H1 (cell line): ENCODE measurements around the gene PARP1. TPM values are rescaled to one million over a fixed set of nuclear protein-coding genes. Genes with fewer than 3 reads are reported as not detected.

ENCODE experiments used
- CTCF ChIA-PET: fragments of 300-600 bp; sonication (Branson Sonifier 250); formaldehyde crosslinking; loops from one replicate; lab custom pipeline; 2021; ENCODE audit not compliant: partially characterized antibody; lab: Charles Lee
- POLR2A ChIA-PET: fragments of 300-600 bp; sonication (Branson Sonifier 250); formaldehyde crosslinking; loops from one replicate; lab custom pipeline; 2021; ENCODE audit warnings: inconsistent platforms; ENCODE audit not compliant: partially characterized antibody; lab: Charles Lee
- DNase-seq, 2 experiments: peaks; one replicate each; pipeline versions ENCODE4 v3.0.0 to v3.0.0-alpha.2; 2010 to 2022; ENCODE audit warnings: low spot score in 2 of 2, low read depth in 1 of 2, mixed read lengths in 1 of 2
- FAIRE-seq: peaks from 2 replicates; lab custom pipeline; 2011; peaks lifted over from hg19 to GRCh38; lab: Jason Lieb, UNC
- H2AFZ ChIP-seq: 2 replicates; pipeline ENCODE4 v1.8.1; 2012; ENCODE audit warnings: low read length, inconsistent platforms
- H2AK5ac ChIP-seq: 2 replicates; pipeline ENCODE4 v1.6.1; 2013; ENCODE audit warnings: low read depth, low read length
- H2BK120ac ChIP-seq: replicated peaks from 2 replicates; pipeline ENCODE3; 2013; ENCODE audit warnings: low read depth, low read length, inconsistent platforms
- H2BK12ac ChIP-seq: 2 replicates; pipeline ENCODE4 v1.6.1; 2013; ENCODE audit warnings: low read depth, low read length
- H2BK15ac ChIP-seq: 2 replicates; pipeline ENCODE4 v1.6.1; 2013; ENCODE audit warnings: low read length
- H2BK20ac ChIP-seq: 2 replicates; pipeline ENCODE4 v1.6.1; 2013; ENCODE audit warnings: low read length
- H2BK5ac ChIP-seq: 2 replicates; pipeline ENCODE4 v1.6.1; 2013; ENCODE audit warnings: low read depth, low read length
- H3K14ac ChIP-seq: 2 replicates; pipeline ENCODE4 v1.6.1; 2013; ENCODE audit warnings: inconsistent platforms; ENCODE audit not compliant: insufficient read length
- H3K18ac ChIP-seq: 2 replicates; pipeline ENCODE4 v1.6.1; 2013; ENCODE audit warnings: low read length; ENCODE audit errors: extremely low read depth
- H3K23ac ChIP-seq: 2 replicates; pipeline ENCODE4 v1.6.1; 2013; ENCODE audit warnings: inconsistent platforms; ENCODE audit not compliant: insufficient read length
- H3K23me2 ChIP-seq: 2 replicates; pipeline ENCODE4 v1.6.1; 2013; ENCODE audit warnings: low read depth, low read length
- H3K27ac ChIP-seq: 2 replicates; pipeline ENCODE4 v1.6.1; 2011; ENCODE audit warnings: low read depth, low read length, inconsistent platforms
- H3K27me3 ChIP-seq, 4 experiments: replicated peaks in 1 of 4; 1 replicate in 1 of 4; 2 replicates in 3 of 4; pipeline versions ENCODE4 v1.6.1 to v1.8.1; 2011 to 2013; ENCODE audit warnings: low read length in 3 of 4, mild to moderate bottlenecking in 3 of 4, inconsistent platforms in 2 of 4, mixed read lengths in 2 of 4, moderate library complexity in 1 of 4; ENCODE audit not compliant: control insufficient read depth in 3 of 4, insufficient read depth in 3 of 4; ENCODE audit errors: extremely low read depth in 1 of 4
- H3K36me3 ChIP-seq, 4 experiments: 2 replicates each; pipeline versions ENCODE4 v1.6.1 to v1.8.1; 2011 to 2013; ENCODE audit warnings: mild to moderate bottlenecking in 4 of 4, low read length in 3 of 4, moderate library complexity in 2 of 4, control low read depth in 1 of 4, inconsistent platforms in 1 of 4; ENCODE audit not compliant: insufficient read depth in 4 of 4, control insufficient read depth in 2 of 4
- H3K4ac ChIP-seq: replicated peaks from 2 replicates; pipeline ENCODE3; 2013; ENCODE audit warnings: low read length, low read depth, mixed read lengths, inconsistent platforms; ENCODE audit not compliant: insufficient read length
- H3K4me1 ChIP-seq, 4 experiments: replicated peaks in 1 of 4; 1 replicate in 1 of 4; 2 replicates in 3 of 4; pipeline versions ENCODE4 v1.6.1 to v1.8.1; 2011 to 2013; ENCODE audit warnings: low read length in 3 of 4, inconsistent platforms in 2 of 4, mixed read lengths in 1 of 4; ENCODE audit not compliant: insufficient read depth in 4 of 4, control insufficient read depth in 3 of 4
- H3K4me2 ChIP-seq, 2 experiments: 2 replicates each; pipeline versions ENCODE4 v1.6.1 to v1.8.1; 2011 to 2013; ENCODE audit warnings: low read depth in 2 of 2, low read length in 2 of 2, control low read depth in 1 of 2, inconsistent platforms in 1 of 2, mild to moderate bottlenecking in 1 of 2; ENCODE audit not compliant: insufficient read depth in 1 of 2
- H3K4me3 ChIP-seq, 4 experiments: fragments of 200-600, 300-600 bp in 1 of 4; sonication (generic), shearing (Covaris generic), sonication (Bioruptor Twin) in 1 of 4; 2 replicates each; pipeline versions ENCODE4 v1.5.1 to v1.8.1; 2011 to 2016; ENCODE audit warnings: low read length in 4 of 4, low read depth in 3 of 4, control low read depth in 2 of 4, inconsistent platforms in 2 of 4, mild to moderate bottlenecking in 2 of 4, mixed read lengths in 1 of 4, moderate library complexity in 1 of 4; ENCODE audit not compliant: insufficient read depth in 2 of 4; ENCODE audit errors: extremely low read depth in 1 of 4
- H3K56ac ChIP-seq: replicated peaks from 2 replicates; pipeline ENCODE3; 2013; ENCODE audit warnings: low read depth, mild to moderate bottlenecking, mixed read lengths, low read length, inconsistent platforms; ENCODE audit not compliant: insufficient read length
- H3K79me1 ChIP-seq: 2 replicates; pipeline ENCODE4 v1.6.1; 2013; ENCODE audit warnings: low read depth, low read length, control low read depth
- H3K79me2 ChIP-seq, 2 experiments: 2 replicates each; pipeline versions ENCODE4 v1.6.1 to v1.8.1; 2012 to 2013; ENCODE audit warnings: low read length in 2 of 2, mild to moderate bottlenecking in 2 of 2, inconsistent platforms in 1 of 2; ENCODE audit not compliant: insufficient read depth in 2 of 2, control insufficient read depth in 1 of 2
- H3K9ac ChIP-seq, 4 experiments: replicated peaks in 1 of 4; 1 replicate in 1 of 4; 2 replicates in 3 of 4; pipeline versions ENCODE4 v1.6.1 to v1.8.1; 2011 to 2013; ENCODE audit warnings: low read depth in 3 of 4, low read length in 3 of 4, control low read depth in 2 of 4, mild to moderate bottlenecking in 2 of 4, moderate library complexity in 2 of 4, inconsistent platforms in 1 of 4; ENCODE audit errors: extremely low read depth in 1 of 4
- H3K9me3 ChIP-seq, 2 experiments: 2 replicates each; pipeline versions ENCODE4 v1.6.1 to v1.8.1; 2012 to 2013; ENCODE audit warnings: mild to moderate bottlenecking in 2 of 2, moderate library complexity in 2 of 2, control low read depth in 1 of 2, inconsistent platforms in 1 of 2, low read depth in 1 of 2, low read length in 1 of 2, mixed read lengths in 1 of 2; ENCODE audit not compliant: insufficient read depth in 2 of 2
- H4K20me1 ChIP-seq, 2 experiments: replicated peaks in 1 of 2; 2 replicates each; pipeline versions ENCODE3 to v1.8.1; 2011 to 2013; ENCODE audit warnings: inconsistent platforms in 2 of 2, low read length in 2 of 2, mild to moderate bottlenecking in 1 of 2; ENCODE audit not compliant: insufficient read depth in 2 of 2, control insufficient read depth in 1 of 2
- H4K5ac ChIP-seq: 2 replicates; pipeline ENCODE4 v1.6.1; 2013; ENCODE audit warnings: low read length, low read depth, mixed read lengths, inconsistent platforms; ENCODE audit not compliant: insufficient read length
- H4K8ac ChIP-seq: 2 replicates; pipeline ENCODE4 v1.8.0; 2013; ENCODE audit warnings: mild to moderate bottlenecking, moderate library complexity, low read length, inconsistent platforms; ENCODE audit not compliant: insufficient read depth; ENCODE audit errors: extremely low read depth
- H4K91ac ChIP-seq: replicated peaks from 2 replicates; pipeline ENCODE3; 2013; ENCODE audit warnings: low read length, mixed read lengths, inconsistent platforms; ENCODE audit not compliant: insufficient read length
- HDAC2 ChIP-seq, 2 experiments: fragments of 300-600 bp in 1 of 2; sonication (generic) in 1 of 2; IDR thresholded peaks; 2 replicates each; pipeline ENCODE4 v1.6.1; 2011 to 2012; ENCODE audit warnings: low read depth in 2 of 2, low read length in 2 of 2, mild to moderate bottlenecking in 2 of 2, moderate library complexity in 2 of 2, borderline replicate concordance in 1 of 2, inconsistent platforms in 1 of 2
- JUND ChIP-seq: IDR thresholded peaks from 2 replicates; pipeline ENCODE4 v1.6.1; 2011; ENCODE audit warnings: mild to moderate bottlenecking, improper control_type of control experiment, low read length
- KDM4A ChIP-seq: IDR thresholded peaks from one replicate; pipeline ENCODE4 v1.7.1; 2012; ENCODE audit warnings: low read depth, mild to moderate bottlenecking, moderate library complexity, low read length, inconsistent platforms; ENCODE audit not compliant: severe bottlenecking
- KDM5A ChIP-seq: fragments of 200-600 bp; IDR thresholded peaks from 2 replicates; pipeline ENCODE4 v1.7.1; 2012; ENCODE audit warnings: mild to moderate bottlenecking, low read length, inconsistent platforms, mixed read lengths
- SUZ12 ChIP-seq: fragments of 200-600 bp; sonication (generic); IDR thresholded peaks from 2 replicates; pipeline ENCODE4 v1.6.1; 2012; ENCODE audit warnings: mild to moderate bottlenecking, inconsistent platforms, low read length, moderate library complexity, mixed read lengths
- WGBS, 2 experiments: shearing (Covaris generic) in 1 of 2; methylation state at CpG; one replicate each; pipeline versions ENCODE4 v1.1.6 to v1.1.7; 2013 to 2015; ENCODE audit warnings: low lambda C conversion rate in 2 of 2, mixed read lengths in 2 of 2, inconsistent platforms in 1 of 2, low coverage in 1 of 2, missing lambda C conversion rate in 1 of 2; ENCODE audit not compliant: insufficient replicate concordance in 2 of 2, insufficient coverage in 1 of 2, insufficient read length in 1 of 2; ENCODE audit errors: extremely low coverage in 1 of 2, missing lambda C conversion rate in 1 of 2; 5-methylcytosine and 5-hydroxymethylcytosine counted together
- polyA plus RNA-seq, 7 experiments: library from polyadenylated mRNA; depleted of rRNA in 3 of 7; stranded (reverse) in 5 of 7; unstranded in 2 of 7; fragments of >200 nt in 5 of 7; fragments of 200-250 nt in 2 of 7; gene quantifications; 1 replicate in 5 of 7; 2 replicates in 1 of 7; 4 replicates in 1 of 7; pipeline versions ENCODE4 v1.2.1 to v1.2.3, GENCODE V29; 2011 to 2013; ENCODE audit warnings: missing spikeins in 2 of 7, mixed read lengths in 2 of 7
- total RNA-seq: library from RNA; stranded (reverse); fragmentation: NEBNext Ultra II Directional; extraction: Animal tissue kit (Norgen Biotek cat#: 25700); gene quantifications from 2 replicates; pipeline ENCODE4 v1.2.1, GENCODE V29; 2021

PARP1 gene
- total and polyA plus RNA-seq, 2 of the 8 experiments (the other 6 are each of a cell fraction or from before 2014, with no cell fraction given): 416 to 441 TPM

- H3K9me3 ChIP-seq: no peaks in the 10 kb centered on the region
- H2AFZ ChIP-seq: no peak overlapping the region
- H4K8ac ChIP-seq: no peak overlapping the region
- H3K4me1 ChIP-seq: peaks cover 0 to 3% (median 0%) of the 10 kb centered on the region in 4 experiments; a peak in 1 of 7 replicates
- no peak overlapping the region for H3K9ac ChIP-seq
- DNase-seq (no peak), FAIRE-seq (no peak)
- no peak overlapping the region for H2BK120ac ChIP-seq
- no peak overlapping the region for H3K18ac ChIP-seq
- no peak overlapping the region for H2BK20ac ChIP-seq
- H4K91ac ChIP-seq: no peak overlapping the region
- no peak overlapping the region for H3K56ac ChIP-seq
- no peaks in the 10 kb centered on the region for H3K79me1 ChIP-seq
- H2AK5ac ChIP-seq: no peak overlapping the region
- ChIA-PET CTCF (interaction anchor here (1.0 kb wide), 1 partner anchor 133 kb away, joined by 3 read pairs; no protein-coding TSS in a partner anchor), POLR2A (no interaction called here)
- H3K23me2 ChIP-seq: no peaks in the 10 kb centered on the region
- no peaks in the 10 kb centered on the region for H4K20me1 ChIP-seq
- TF ChIP-seq KDM5A: no peak
- TF ChIP-seq JUND: no peak
- no peak for TF ChIP-seq HDAC2 (IDR thresholded peaks at IDR 0.05; ENCODE audit: borderline replicate concordance in 1 of 2, low read depth in 2 of 2, low read length in 2 of 2)
- no peak for TF ChIP-seq KDM4A
- no peak for TF ChIP-seq SUZ12
- H3K27me3 ChIP-seq: no peaks in the 10 kb centered on the region
- no peak overlapping the region for H3K4me2 ChIP-seq
- H3K27ac ChIP-seq: no peak overlapping the region
- H3K79me2 ChIP-seq: no peaks in the 10 kb centered on the region
- no peak overlapping the region for H2BK5ac ChIP-seq
- no peak overlapping the region for H3K14ac ChIP-seq
- WGBS, 2 experiments: 82% methylated on average over 1 of the region's 1 CpG; no CpG with 5 or more reads in 1 of the 2 experiments
- H3K4ac ChIP-seq: no peak overlapping the region
- H3K4me3 ChIP-seq: no peak overlapping the region
- no peak overlapping the region for H4K5ac ChIP-seq
- H2BK12ac ChIP-seq: no peak overlapping the region
- no peak overlapping the region for H2BK15ac ChIP-seq
- no peaks in the 10 kb centered on the region for H3K36me3 ChIP-seq
- no peak overlapping the region for H3K23ac ChIP-seq
These were observed 72.2 kb downstream of the PARP1 start for GRCh38 chr1:226335661-226336060.
